ENCODE results near the gene ENOX1. TPM values are rescaled to one million over a fixed set of nuclear protein-coding genes. Genes with fewer than 3 reads are reported as not detected.

The ENOX1 gene
- total RNA-seq, 4 donors from 2014 or later = 0.25 to 0.52 (median 0.33) TPM

GRCh38 chr13:43794416-43794815, 7.6 kb upstream of the ENOX1 start:
- H3K4me1 ChIP-seq = no peaks in the 10 kb centered on the region
- DNase-seq (ENCODE audit: low spot score in 2 of 2) = no peak
- H3K27ac ChIP-seq = no peak overlapping the region
- no peak for TF ChIP-seq POLR2A (IDR thresholded peaks at IDR 0.05)
- TF ChIP-seq EP300 (IDR thresholded peaks at IDR 0.05) = no peak
- TF ChIP-seq CTCF (IDR thresholded peaks at IDR 0.05) = no peak
- TF ChIP-seq POLR2AphosphoS5 (IDR thresholded peaks at IDR 0.05) = no peak
- H3K9me3 ChIP-seq = no peaks in the 10 kb centered on the region
- H3K36me3 ChIP-seq = no peaks in the 10 kb centered on the region
- no peaks in the 10 kb centered on the region for H3K27me3 ChIP-seq
- H3K4me3 ChIP-seq = no peak overlapping the region

- no peak for TF ChIP-seq CTCF (IDR thresholded peaks at IDR 0.05)
- peaks cover 7% of the 10 kb centered on the region for H3K4me1 ChIP-seq
- DNase-seq (ENCODE audit: low spot score in 2 of 2) = no peak
- no peak overlapping the region for H3K4me3 ChIP-seq
- H3K9me3 ChIP-seq = no peaks in the 10 kb centered on the region
- WGBS = 47% methylated on average over 3 of the region's 3 CpGs
- peaks cover 10% of the 10 kb centered on the region for H3K27me3 ChIP-seq
- no peaks in the 10 kb centered on the region for H3K36me3 ChIP-seq
- H3K27ac ChIP-seq = no peak overlapping the region
Observed at GRCh38 chr13:43792076-43792881, 5.5 kb upstream of the ENOX1 start.

GRCh38 chr13:43787997-43788396, 1.2 kb upstream of the ENOX1 start:
- H3K27me3 ChIP-seq = peaks cover 12% of the 10 kb centered on the region
- no peak for TF ChIP-seq EP300 (IDR thresholded peaks at IDR 0.05)
- no peak for TF ChIP-seq CTCF (IDR thresholded peaks at IDR 0.05)
- TF ChIP-seq POLR2AphosphoS5 (IDR thresholded peaks at IDR 0.05) = no peak
- peaks cover 28% of the 10 kb centered on the region for H3K4me1 ChIP-seq
- no peaks in the 10 kb centered on the region for H3K9me3 ChIP-seq
- WGBS = 43% methylated on average over 2 of the region's 2 CpGs
- no peak overlapping the region for H3K27ac ChIP-seq
- no peak for DNase-seq (ENCODE audit: low spot score in 2 of 2)
- H3K36me3 ChIP-seq = no peaks in the 10 kb centered on the region
- H3K4me3 ChIP-seq = no peak overlapping the region

GRCh38 chr13:43787518-43787891, 733 bp upstream of the ENOX1 start:
- WGBS = 12% methylated on average over 9 of the region's 9 CpGs
- no peak for DNase-seq (ENCODE audit: low spot score in 2 of 2)
- Histone ChIP-seq H3K4me1 (peaks cover 28% of the 10 kb centered on the region), H3K4me3 (peak overlapping the region; percentile 75), H3K27me3 (peaks cover 12% of the 10 kb centered on the region), H3K27ac (no peak overlapping the region), H3K9me3 (no peaks in the 10 kb centered on the region), H3K36me3 (no peaks in the 10 kb centered on the region)
- no peak for TF ChIP-seq CTCF (IDR thresholded peaks at IDR 0.05)
- TF ChIP-seq POLR2A (IDR thresholded peaks at IDR 0.05) = no peak
- no peak for TF ChIP-seq EP300 (IDR thresholded peaks at IDR 0.05)
- TF ChIP-seq POLR2AphosphoS5 (IDR thresholded peaks at IDR 0.05) = no peak

GRCh38 chr13:43786472-43786765, 353 bp downstream of the ENOX1 start:
- no peaks in the 10 kb centered on the region for H3K9me3 ChIP-seq
- peaks cover 12% of the 10 kb centered on the region for H3K27me3 ChIP-seq
- H3K4me1 ChIP-seq = peaks cover 28% of the 10 kb centered on the region
- TF ChIP-seq CTCF (IDR thresholded peaks at IDR 0.05) = no peak
- TF ChIP-seq POLR2AphosphoS5 (IDR thresholded peaks at IDR 0.05) = no peak
- no peak for TF ChIP-seq EP300 (IDR thresholded peaks at IDR 0.05)
- H3K27ac ChIP-seq = peak overlapping the region; percentile 29
- H3K4me3 ChIP-seq = peak overlapping the region; percentile 75
- peak in 1 of 2 donors; percentile 79 for DNase-seq (ENCODE audit: low spot score in 2 of 2)
- 0% methylated on average over 1 of the region's 28 CpGs for WGBS
- H3K36me3 ChIP-seq = no peaks in the 10 kb centered on the region
